Stimulated activated CD8-positive, alpha-beta memory T cell treated with anti-CD3 and anti-CD28 coated beads, Interleukin-15, amount 100 ng/mL, for 1 hour (primary cell): ENCODE measurements around the gene RBM7.

Source experiments
- DNase-seq: peaks from one replicate; pipeline ENCODE4 v3.0.0-alpha.2; 2020; ENCODE audit warnings: low read depth

Gene RBM7

DNA sequence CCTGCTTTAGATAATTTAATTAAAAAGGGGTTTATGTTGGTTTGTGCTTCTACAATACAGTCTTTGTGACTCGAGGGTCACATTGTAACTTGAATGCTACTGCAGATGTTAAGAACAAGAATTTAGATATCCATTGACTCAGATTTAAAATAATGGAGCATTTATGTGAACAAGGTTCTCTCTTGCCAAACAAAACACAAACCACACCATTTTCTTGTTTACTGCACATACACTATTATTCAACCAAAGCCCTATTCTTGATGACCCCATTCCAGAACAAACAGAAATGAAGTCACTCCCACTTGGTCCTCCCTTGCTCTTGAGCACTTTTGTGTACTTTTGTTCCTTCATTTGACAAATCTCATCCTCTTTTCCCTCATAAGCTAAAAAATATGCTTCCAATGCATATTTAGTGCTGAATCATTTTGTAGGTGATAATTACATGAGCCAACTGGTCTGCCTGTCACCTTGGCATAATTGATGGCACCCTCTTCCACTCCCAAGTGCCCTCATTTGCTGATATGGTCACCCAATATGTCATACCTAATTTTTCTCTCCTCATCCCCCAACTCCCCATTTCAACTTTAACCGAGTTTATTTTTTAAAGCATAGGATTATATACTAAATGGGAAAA is 3.0 kb upstream of the RBM7 start:
- DNase-seq, result no peak

DNA sequence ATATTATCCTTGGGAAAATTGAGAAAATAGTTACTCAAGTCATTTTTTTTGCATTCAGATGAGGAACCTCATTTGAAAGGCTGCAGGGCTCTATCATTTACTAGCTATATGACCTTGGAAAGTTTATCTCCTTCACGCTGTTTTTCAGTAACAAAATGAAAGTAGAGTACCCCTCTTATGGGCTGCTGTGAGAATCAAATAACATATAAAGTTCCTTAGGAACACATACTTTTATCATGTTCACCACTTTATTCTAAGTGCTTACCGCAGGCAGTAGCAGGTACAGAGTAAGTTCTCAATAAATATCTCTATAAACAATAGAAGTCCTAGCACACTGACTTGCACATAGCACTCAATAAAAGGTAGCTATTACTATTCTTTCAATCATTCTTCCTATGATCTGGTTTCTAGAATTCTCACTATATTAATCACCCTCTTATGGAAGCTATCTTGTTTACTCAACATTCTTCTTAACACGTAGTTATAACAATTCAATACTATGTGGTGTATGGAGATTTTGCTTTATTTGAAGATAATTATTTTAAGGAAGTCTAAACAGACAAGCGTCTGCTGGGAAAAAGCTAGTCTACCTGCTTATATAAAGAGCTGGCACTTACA is 2.1 kb upstream of the RBM7 start:
- no peak for DNase-seq

DNA sequence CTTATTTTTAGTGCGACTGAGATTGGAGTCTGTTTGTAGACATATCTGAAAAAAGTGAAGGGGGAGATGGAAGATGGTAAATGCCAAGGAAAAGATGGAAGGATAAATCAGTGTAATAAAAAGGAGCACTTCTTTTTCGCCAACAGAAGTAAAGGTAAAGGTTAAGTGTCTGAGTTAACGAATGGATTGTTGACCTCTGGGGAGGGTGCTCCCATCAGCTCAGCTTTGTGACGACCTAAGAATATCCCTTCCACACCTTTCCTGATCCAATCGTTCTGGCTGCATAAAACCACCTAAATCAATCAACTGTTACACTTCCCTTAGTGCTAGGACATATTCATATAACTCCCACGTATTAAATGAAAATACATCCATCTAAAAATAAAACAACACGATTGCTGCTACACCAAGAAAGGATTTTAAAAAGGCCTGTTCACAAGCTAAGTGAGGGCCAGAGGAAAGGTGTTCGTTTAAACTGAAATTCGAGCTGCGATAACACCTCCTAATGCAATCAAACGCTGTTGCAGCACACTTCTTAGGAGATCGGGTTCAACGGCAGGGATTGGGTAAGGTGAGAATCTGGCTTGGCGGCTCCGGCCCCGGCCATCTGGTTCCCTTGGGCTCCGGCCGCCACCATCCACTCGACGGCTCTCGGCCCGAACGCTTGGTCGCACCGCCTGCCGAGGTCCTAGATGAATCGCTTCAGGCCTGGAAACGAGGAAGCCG is 813 bp upstream of the RBM7 start:
- DNase-seq, result no peak

GRCh38 chr11:114400915-114401223 is 403 bp downstream of the RBM7 start:
- DNase-seq, result no peak

DNA sequence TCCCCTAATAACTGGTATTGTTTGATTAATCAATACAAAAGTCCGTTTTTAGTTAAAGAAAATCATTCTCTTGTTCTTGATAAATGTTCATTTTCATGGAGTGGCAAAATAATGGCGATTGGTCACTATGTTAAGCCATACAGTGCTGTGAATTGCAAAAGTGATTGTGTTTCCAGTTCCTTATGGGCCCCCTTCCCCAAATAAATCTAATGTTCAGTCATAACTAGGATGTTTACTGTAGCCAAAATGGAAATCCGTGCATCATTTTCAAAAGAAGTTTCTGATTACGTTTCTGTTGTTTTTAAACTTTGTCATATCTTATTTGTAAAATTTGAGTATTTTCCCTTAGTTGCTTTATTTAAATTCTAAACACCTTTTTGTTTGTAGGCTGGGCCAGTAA is 845 bp downstream of the RBM7 start:
- no peak for DNase-seq

DNA sequence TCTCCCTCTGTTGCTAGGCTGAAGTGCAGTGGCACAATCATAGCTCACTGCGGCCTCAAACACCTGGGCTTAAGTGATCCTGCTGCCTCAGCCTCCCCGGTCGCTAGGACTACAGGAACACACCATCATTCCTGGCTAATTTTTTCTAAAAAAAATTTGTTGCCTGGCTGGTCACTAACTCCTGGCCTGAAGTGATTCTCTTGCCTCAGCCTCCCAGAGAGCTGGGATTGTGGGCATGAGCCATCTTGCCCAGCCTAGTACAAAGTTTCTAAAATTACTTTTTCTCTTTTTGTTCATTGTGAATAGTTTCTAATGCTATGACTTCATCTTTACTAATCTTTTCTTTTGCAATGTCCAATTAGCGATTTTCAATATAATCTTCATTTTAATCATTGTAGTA is 12.5 kb downstream of the RBM7 start:
- no peak for DNase-seq

DNA sequence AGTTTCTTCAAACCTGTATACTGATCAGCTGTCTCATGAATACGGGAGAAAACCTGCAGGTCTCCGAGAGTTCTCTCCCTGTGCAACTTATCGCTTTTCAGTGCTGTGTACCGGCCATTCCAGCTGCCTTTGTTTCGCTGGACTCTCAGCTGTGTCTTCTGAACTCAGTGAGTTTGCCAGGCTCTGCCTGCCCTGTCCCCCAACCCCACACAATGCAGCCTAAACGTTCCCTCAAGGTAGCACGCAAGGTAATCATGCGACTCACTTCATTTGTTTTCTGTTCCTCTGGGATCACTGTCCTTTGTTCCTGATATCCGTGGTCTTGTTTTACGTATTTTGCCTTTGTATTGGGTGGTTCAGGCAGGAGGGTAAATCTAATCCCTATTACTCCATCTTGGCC is 13.5 kb downstream of the RBM7 start:
- no peak for DNase-seq

- no peak for DNase-seq
Measured at GRCh38 chr11:114416441-114416961, 16.0 kb downstream of the RBM7 start.

DNA sequence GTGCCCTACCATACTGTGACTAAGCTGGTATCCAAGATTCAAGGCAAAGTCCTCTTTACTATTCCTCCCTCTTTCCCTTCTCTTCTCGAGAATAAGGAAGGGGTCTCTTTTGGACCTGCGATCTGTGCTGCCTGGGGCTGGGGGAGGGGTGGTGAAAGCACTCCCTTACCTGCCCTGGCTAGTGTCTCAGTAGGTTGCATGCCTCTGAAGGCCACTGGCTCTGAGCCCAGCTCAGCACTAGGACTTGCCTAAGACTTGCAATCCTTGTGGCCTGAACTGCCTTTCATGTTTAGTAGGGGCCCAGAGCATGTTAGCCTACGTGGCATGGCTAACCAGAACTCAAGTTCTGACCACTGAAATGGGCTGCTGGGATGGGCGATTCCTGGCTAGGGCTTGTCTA is 25.8 kb downstream of the RBM7 start:
- DNase-seq, result no peak

- DNase-seq, result no peak
Measured at GRCh38 chr11:114430290-114430689, 29.8 kb downstream of the RBM7 start.

DNA sequence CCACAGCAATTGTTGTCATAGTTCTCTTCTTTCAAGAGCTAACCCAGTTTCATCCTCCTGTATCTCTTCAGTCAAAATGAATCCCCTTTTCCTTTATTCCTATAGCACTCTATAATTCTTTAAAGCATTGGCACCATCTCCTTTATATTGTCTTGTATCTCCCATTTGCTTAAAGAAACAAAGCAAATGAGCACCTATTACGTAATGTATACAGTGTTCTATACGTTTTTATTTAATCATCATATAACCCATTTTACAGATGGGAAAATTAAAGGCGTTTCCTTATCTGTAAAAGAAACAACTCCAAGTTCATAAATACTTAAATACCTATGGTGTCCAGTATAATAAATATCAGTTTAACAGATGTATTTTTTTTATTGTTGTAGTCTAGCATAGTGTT is 32.4 kb downstream of the RBM7 start:
- DNase-seq, result no peak

DNA sequence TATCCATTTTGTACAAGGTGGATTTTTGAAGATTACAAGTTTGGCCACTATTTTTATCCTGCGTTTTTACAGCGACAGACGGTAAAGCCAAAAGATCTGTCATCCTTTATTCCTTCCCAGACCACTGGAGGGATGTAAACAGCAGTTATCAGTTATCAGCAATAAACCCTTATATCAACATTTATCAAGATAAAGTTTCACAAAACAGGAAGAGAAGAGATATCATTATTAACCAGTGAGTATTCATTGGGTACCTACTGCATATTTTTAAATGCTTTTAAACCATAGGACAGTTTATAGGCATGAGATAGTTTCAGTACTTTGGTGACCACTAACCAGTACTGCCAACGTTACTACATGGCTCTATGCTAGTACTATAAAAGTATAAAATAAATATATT is 32.9 kb downstream of the RBM7 start:
- no peak for DNase-seq

- DNase-seq, result no peak
Measured at GRCh38 chr11:114438303-114438702, 37.8 kb downstream of the RBM7 start.

DNA sequence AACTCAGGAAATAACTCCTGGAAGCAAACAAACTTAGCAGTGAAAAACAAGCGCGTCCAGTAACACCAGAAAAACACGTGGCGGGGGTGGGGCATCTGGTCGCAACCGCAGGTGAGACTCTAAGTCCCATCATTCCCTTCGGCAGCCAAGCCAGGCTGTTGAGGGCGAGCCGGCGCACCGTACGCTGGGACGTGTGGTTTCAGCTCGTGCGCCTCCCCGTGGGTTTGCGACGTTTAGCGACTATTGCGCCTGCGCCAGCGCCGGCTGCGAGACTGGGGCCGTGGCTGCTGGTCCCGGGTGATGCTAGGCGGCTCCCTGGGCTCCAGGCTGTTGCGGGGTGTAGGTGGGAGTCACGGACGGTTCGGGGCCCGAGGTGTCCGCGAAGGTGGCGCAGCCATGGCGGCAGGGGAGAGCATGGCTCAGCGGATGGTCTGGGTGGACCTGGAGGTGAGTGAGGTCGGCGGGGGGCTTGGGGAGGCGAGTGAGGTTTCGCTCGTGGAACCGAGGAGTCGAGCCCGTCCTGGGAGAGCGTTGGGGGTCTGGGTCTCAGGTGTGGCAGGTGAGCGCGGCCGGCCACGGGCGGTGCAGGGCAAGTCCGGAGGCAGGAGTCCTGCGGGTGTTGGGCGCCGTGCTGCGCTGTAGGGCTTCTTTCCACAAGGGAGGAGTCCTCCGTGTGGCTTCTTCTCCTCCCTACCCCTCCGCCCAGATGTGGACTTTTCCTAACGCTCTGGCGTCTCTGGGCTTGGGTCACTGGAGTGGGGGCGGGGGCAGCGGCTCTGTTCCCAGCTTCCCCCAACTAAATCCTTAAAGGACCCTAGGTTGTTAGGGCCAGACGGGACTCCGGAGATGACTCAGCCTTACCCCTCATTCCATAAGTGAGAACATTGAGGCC is 39.0 kb downstream of the RBM7 start, which contains the start of gene REXO2:
Gene REXO2, plus strand, starts transcription at position 239 of the 892 bp plus-strand sequence. Its CDS starts 62 bp downstream, at position 301.
- DNase-seq, result peak; percentile 85

DNA sequence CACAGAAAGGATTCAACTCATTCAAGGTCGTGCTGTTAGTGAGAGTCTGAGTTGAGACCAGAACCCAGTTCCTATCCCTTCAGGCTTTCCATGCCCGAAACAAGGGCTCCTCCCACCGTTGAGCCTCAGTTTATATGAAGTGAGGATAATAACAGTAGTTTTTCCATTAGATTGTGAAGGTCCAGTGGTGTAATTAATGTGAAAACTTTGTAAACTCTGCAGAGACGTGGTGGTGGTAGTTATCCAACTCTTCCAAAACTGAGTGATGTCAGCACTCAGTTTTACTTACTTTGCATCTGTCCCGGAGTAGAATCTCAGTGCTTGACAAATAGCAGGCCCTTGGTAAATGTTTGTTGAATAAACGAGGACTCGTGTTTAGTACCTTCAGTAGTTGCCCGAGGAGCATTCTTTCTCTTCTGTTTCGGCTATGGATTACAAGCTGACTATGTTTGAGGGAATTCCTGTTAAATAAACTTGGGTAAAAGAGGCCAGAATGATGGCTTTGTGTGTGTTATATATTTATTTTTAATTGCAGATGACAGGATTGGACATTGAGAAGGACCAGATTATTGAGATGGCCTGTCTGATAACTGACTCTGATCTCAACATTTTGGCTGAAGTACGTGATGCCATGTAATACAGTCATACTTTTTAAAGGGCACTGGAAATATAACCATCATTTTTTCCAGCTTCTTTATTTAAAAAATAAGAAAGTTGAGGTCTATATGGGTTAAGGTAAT is 39.8 kb downstream of the RBM7 start:
- DNase-seq, result no peak

- DNase-seq, result no peak
Measured at GRCh38 chr11:114440971-114441763, 40.7 kb downstream of the RBM7 start.

GRCh38 chr11:114441921-114442320 is 41.5 kb downstream of the RBM7 start:
- no peak for DNase-seq

DNA sequence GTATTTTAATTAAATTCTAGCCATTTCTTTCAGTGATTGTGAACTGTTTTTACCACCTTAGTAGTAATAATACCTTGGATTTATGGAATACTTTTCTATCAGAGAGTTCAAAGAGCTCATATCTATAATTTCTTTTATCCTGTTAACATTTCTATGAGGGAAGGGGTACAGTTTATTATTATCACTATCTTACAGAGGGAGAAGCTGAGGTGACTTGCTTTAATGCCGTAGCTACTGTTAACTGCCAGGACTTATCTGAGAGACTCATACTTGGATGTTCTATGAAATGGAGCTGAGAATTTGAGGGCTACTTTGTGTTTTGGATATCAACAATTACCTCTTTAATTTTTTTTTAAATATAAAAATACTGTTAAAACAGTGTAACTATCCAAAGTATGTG is 42.1 kb downstream of the RBM7 start:
- DNase-seq, result no peak

- DNase-seq, result no peak
Measured at GRCh38 chr11:114447444-114447843, 47.0 kb downstream of the RBM7 start.

GRCh38 chr11:114447892-114448291 is 47.4 kb downstream of the RBM7 start:
- no peak for DNase-seq
